Cortex of kidney (tissue), 1 donor: ENCODE measurements around the gene UVRAG.
A peak's percentile ranks its signal among the peaks of the same experiment; 100 is the strongest.

ENCODE experiments used
- DNase-seq: peaks from one replicate; lab custom pipeline; 2025; lab: John Stamatoyannopoulos, UW

UVRAG gene

GRCh38 chr11:75809991-75810390, 5.0 kb upstream of the UVRAG start:
- no peak for DNase-seq

GRCh38 chr11:75810637-75811390, 4.2 kb upstream of the UVRAG start:
- no peak for DNase-seq

GRCh38 chr11:75811485-75811884, 3.5 kb upstream of the UVRAG start:
- no peak for DNase-seq

- no peak for DNase-seq
Observed at GRCh38 chr11:75812542-75813040, 2.4 kb upstream of the UVRAG start.

GRCh38 chr11:75813124-75813523, 1.9 kb upstream of the UVRAG start:
- DNase-seq = no peak

- no peak for DNase-seq
Observed at GRCh38 chr11:75813622-75814039, 1.4 kb upstream of the UVRAG start.

- no peak for DNase-seq
Observed at GRCh38 chr11:75814363-75814676, 690 bp upstream of the UVRAG start.

GRCh38 chr11:75815345-75816168, 547 bp downstream of the UVRAG start:
- DNase-seq = peak; percentile 34

GRCh38 chr11:75816561-75817239, 1.7 kb downstream of the UVRAG start:
- DNase-seq = no peak

- no peak for DNase-seq
Observed at GRCh38 chr11:75820645-75821044, 5.6 kb downstream of the UVRAG start.

GRCh38 chr11:75821202-75821601, 6.2 kb downstream of the UVRAG start:
- DNase-seq = no peak

- DNase-seq = no peak
Observed at GRCh38 chr11:75822541-75822940, 7.5 kb downstream of the UVRAG start.

- no peak for DNase-seq
Observed at GRCh38 chr11:75823415-75823814, 8.4 kb downstream of the UVRAG start.

GRCh38 chr11:75823946-75824345, 8.9 kb downstream of the UVRAG start:
- no peak for DNase-seq

GRCh38 chr11:75826461-75827230, 11.6 kb downstream of the UVRAG start:
- DNase-seq = no peak

- no peak for DNase-seq
Observed at GRCh38 chr11:75827562-75827961, 12.6 kb downstream of the UVRAG start.

GRCh38 chr11:75831915-75832502, 17.0 kb downstream of the UVRAG start:
- DNase-seq = no peak

GRCh38 chr11:75834728-75835127, 19.7 kb downstream of the UVRAG start:
- no peak for DNase-seq

- no peak for DNase-seq
Observed at GRCh38 chr11:75836417-75836816, 21.4 kb downstream of the UVRAG start.

GRCh38 chr11:75839851-75840250, 24.8 kb downstream of the UVRAG start:
- DNase-seq = no peak

GRCh38 chr11:75840522-75840921, 25.5 kb downstream of the UVRAG start:
- DNase-seq = no peak

GRCh38 chr11:75841739-75842138, 26.7 kb downstream of the UVRAG start:
- DNase-seq = no peak
